Adrenal gland (tissue), 5 donors: Measurements from ENCODE around the gene MGME1.

ENCODE experiments used
- CTCF ChIP-seq, 6 experiments: fragments of 450-650 bp in 4 of 6; fragments of 200-600 bp in 2 of 6; sonication (generic) in 1 of 6; IDR thresholded peaks; 1 replicate in 5 of 6; 2 replicates in 1 of 6; pipeline versions ENCODE4 v1.5.1 to v1.8.0; 2016 to 2021; ENCODE audit warnings: antibody characterized with exemption in 6 of 6, mild to moderate bottlenecking in 2 of 6, moderate library complexity in 1 of 6
- POLR2A ChIP-seq, 2 donors: fragments of 450-650 bp; IDR thresholded peaks; one replicate each; pipeline ENCODE4 v1.6.1; 2017; ENCODE audit warnings: antibody characterized with exemption in 2 of 2, mild to moderate bottlenecking in 2 of 2, moderate library complexity in 1 of 2
- donor health status: DM: no; HTN: no; CAD: no.

GRCh38 chr20:17925940-17926300 is 42.9 kb upstream of the MGME1 start:
- TF ChIP-seq CTCF (IDR thresholded peaks at IDR 0.05) (no peak), POLR2A (IDR thresholded peaks at IDR 0.05) (no peak)
